ENCODE data around the gene TNFRSF1A.

The TNFRSF1A gene

DNA sequence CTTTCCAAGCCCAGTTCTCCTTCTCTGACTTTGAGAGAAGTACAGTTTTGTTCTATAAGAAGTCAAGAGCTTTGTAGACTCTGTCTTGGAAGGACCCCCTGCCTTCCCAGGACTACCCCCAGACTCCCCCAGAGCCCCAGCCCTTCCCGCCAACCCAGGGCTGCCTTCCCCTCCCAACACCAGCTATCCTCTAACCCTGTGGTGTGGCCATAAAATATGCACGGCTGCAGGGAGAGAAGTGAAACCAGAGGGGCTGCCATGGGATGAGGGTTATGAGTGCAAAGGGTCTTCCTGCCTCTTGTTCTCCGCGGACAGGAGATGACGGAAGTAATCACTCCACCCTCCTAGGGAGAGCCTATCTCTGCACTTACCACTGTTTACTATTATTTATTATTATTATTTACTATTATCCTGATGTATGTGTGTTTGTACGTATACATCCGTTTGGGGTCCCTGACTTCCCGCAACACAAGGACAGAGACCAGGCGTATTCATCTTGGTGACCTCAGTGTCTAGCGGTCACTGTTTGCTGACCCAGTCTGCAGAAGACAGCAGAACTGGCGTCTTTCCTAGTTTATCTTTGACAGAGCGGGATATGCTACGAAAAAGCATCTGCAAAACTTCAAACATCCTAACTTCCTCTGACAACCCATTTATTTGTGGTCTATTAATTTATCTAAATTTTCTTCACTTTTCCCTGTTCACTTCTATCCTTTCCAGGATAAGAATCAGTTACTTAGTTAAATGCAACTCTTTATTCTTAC, 37.0 kb upstream of the TNFRSF1A start:
- ATAC-seq (ENCODE audit: low read depth) (no peak), DNase-seq (ENCODE audit: low spot score in 2 of 2) (no peak)
- Mint-ChIP-seq H3K4me1 (peaks cover 6% of the 10 kb centered on the region), H3K36me3 (no peaks in the 10 kb centered on the region), H3K27me3 (peaks cover 32% of the 10 kb centered on the region), H3K9me3 (no peaks in the 10 kb centered on the region), H3K4me3 (no peak overlapping the region), H3K27ac (no peak overlapping the region)

- H3K4me3 Mint-ChIP-seq = no peak overlapping the region
Measured at GRCh38 chr12:6377667-6377994, 35.8 kb upstream of the TNFRSF1A start.

GRCh38 chr12:6376870-6377666, 35.2 kb upstream of the TNFRSF1A start:
- ATAC-seq (ENCODE audit: low read depth) (no peak), DNase-seq (ENCODE audit: low spot score in 2 of 2) (no peak)
- Mint-ChIP-seq H3K27me3 (peaks cover 34% of the 10 kb centered on the region), H3K36me3 (no peaks in the 10 kb centered on the region), H3K4me1 (peaks cover 6% of the 10 kb centered on the region), H3K27ac (no peak overlapping the region), H3K4me3 (no peak overlapping the region), H3K9me3 (no peaks in the 10 kb centered on the region)

More at GRCh38 chr12:6377667-6377994, 35.8 kb upstream of the TNFRSF1A start:
- ATAC-seq (ENCODE audit: low read depth) (no peak), DNase-seq (ENCODE audit: low spot score in 2 of 2) (no peak)
- H3K9me3 Mint-ChIP-seq = no peaks in the 10 kb centered on the region
- H3K27ac Mint-ChIP-seq = no peak overlapping the region
- H3K4me1 Mint-ChIP-seq = peaks cover 6% of the 10 kb centered on the region
- no peaks in the 10 kb centered on the region for H3K36me3 Mint-ChIP-seq
- H3K27me3 Mint-ChIP-seq = peaks cover 36% of the 10 kb centered on the region

GRCh38 chr12:6376079-6376869, 34.4 kb upstream of the TNFRSF1A start:
- no peak for ATAC-seq (ENCODE audit: low read depth)
- DNase-seq (ENCODE audit: low spot score in 2 of 2) = no peak
- Mint-ChIP-seq H3K4me1 (peaks cover 6% of the 10 kb centered on the region), H3K27me3 (peaks cover 29% of the 10 kb centered on the region), H3K36me3 (no peaks in the 10 kb centered on the region), H3K4me3 (no peak overlapping the region), H3K27ac (no peak overlapping the region), H3K9me3 (no peaks in the 10 kb centered on the region)

- peaks cover 31% of the 10 kb centered on the region for H3K27me3 Mint-ChIP-seq
- DNase-seq (ENCODE audit: low spot score in 2 of 2) (no peak), ATAC-seq (ENCODE audit: low read depth) (no peak)
- peaks cover 6% of the 10 kb centered on the region for H3K4me1 Mint-ChIP-seq
- no peak within 1 kb of the TSS for H3K4me3 Mint-ChIP-seq
- no peaks in the 10 kb centered on the region for H3K36me3 Mint-ChIP-seq
- H3K9me3 Mint-ChIP-seq = no peaks in the 10 kb centered on the region
- H3K27ac Mint-ChIP-seq = no peak within 1 kb of the TSS
Measured at GRCh38 chr12:6375269-6376078, 33.6 kb upstream of the TNFRSF1A start, which contains the start of gene SCNN1A. SCNN1A (minus strand) TSS chr12:6375563; CDS start chr12:6374783, 780 bp downstream.

GRCh38 chr12:6374786-6375160, 32.9 kb upstream of the TNFRSF1A start:
- no peak overlapping the region for H3K27ac Mint-ChIP-seq
- peaks cover 34% of the 10 kb centered on the region for H3K27me3 Mint-ChIP-seq
- DNase-seq (ENCODE audit: low spot score in 2 of 2) (no peak), ATAC-seq (ENCODE audit: low read depth) (no peak)
- H3K4me1 Mint-ChIP-seq = peaks cover 6% of the 10 kb centered on the region
- H3K36me3 Mint-ChIP-seq = no peaks in the 10 kb centered on the region
- no peak overlapping the region for H3K4me3 Mint-ChIP-seq
- H3K9me3 Mint-ChIP-seq = no peaks in the 10 kb centered on the region

DNA sequence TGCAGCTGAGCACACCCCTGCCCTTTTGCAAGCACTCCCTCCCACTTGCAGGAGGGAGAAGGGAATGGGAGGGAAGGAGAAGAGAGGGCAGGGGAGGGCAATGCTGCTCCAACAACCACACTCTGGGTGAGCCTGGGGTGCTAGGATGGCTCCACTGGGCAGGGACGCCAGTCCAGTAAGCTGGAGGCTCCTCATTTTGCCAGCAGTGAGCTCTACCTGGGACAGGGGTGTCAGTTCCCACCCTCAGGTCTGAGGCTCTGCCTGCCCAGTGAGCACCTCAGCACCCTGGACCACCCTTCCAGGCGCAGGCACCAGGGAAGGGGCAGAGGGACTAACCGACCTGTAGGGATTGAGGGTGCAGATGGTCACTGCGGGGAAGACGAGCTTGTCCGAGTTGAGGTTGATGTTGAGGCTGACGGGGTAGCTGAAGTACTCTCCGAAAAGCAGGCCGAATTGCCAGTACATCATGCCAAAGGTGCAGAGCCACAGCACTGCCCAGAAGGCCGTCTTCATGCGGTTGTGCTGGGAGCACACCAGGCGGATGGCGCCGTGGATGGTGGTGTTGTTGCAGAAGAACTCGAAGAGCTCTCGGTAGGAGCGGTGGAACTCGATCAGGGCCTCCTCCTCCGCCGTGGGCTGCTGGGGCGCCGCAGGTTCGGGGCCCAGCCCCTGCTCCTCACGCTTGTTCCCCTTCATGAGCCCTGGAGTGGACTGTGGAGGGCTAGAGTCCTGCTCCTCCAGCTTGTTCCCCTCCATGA, 32.3 kb upstream of the TNFRSF1A start:
- DNase-seq (ENCODE audit: low spot score in 2 of 2) (no peak), ATAC-seq (ENCODE audit: low read depth) (no peak)
- Mint-ChIP-seq H3K9me3 (no peaks in the 10 kb centered on the region), H3K4me3 (no peak overlapping the region), H3K27ac (no peak overlapping the region), H3K27me3 (peaks cover 33% of the 10 kb centered on the region), H3K4me1 (peaks cover 6% of the 10 kb centered on the region), H3K36me3 (no peaks in the 10 kb centered on the region)

DNA sequence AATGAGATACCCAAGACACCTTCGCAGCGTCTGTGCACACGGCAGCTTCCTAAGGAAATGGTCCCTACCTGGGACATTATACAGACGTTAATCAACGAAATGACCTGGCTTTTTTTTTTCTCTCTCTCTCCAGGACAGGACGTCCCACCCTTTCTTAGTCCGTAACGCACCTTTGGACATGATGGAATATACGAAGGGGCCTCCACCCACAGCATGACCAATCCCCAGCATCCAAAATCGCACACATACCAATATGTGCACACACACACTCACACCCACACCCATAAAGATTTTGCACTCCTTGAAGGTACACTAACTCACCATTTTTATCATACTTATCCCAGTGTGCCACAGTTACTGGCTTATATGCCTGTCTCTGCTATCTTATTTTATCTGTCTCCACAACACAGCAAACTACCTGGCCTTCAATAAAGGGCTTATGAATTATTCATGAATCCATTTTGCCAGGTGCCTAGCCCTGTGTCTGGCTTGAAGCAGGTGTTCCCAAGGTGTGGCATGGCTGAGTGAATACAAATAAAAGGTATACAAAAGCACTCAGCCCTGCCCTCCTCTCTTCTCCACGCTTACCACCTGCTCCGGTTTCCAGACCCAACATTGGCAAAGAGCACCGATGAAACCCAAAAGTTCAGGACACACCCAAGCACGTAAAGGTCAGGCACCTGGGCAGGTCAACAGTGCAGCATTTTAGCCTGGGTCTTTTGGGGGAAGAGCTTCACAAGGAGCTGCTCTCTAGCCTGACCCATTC, 31.3 kb upstream of the TNFRSF1A start:
- ATAC-seq (ENCODE audit: low read depth) (no peak), DNase-seq (ENCODE audit: low spot score in 2 of 2) (no peak)
- Mint-ChIP-seq H3K27me3 (peaks cover 31% of the 10 kb centered on the region), H3K27ac (no peak overlapping the region), H3K9me3 (no peaks in the 10 kb centered on the region), H3K4me3 (no peak overlapping the region), H3K36me3 (no peaks in the 10 kb centered on the region), H3K4me1 (peaks cover 6% of the 10 kb centered on the region)

- H3K4me3 Mint-ChIP-seq = no peak overlapping the region
- H3K27me3 Mint-ChIP-seq = peaks cover 31% of the 10 kb centered on the region
- no peak overlapping the region for H3K27ac Mint-ChIP-seq
- ATAC-seq (ENCODE audit: low read depth) = no peak
- no peaks in the 10 kb centered on the region for H3K36me3 Mint-ChIP-seq
- no peak for DNase-seq (ENCODE audit: low spot score in 2 of 2)
- H3K4me1 Mint-ChIP-seq = peaks cover 6% of the 10 kb centered on the region
- no peaks in the 10 kb centered on the region for H3K9me3 Mint-ChIP-seq
Measured at GRCh38 chr12:6372403-6373003, 30.6 kb upstream of the TNFRSF1A start.

DNA sequence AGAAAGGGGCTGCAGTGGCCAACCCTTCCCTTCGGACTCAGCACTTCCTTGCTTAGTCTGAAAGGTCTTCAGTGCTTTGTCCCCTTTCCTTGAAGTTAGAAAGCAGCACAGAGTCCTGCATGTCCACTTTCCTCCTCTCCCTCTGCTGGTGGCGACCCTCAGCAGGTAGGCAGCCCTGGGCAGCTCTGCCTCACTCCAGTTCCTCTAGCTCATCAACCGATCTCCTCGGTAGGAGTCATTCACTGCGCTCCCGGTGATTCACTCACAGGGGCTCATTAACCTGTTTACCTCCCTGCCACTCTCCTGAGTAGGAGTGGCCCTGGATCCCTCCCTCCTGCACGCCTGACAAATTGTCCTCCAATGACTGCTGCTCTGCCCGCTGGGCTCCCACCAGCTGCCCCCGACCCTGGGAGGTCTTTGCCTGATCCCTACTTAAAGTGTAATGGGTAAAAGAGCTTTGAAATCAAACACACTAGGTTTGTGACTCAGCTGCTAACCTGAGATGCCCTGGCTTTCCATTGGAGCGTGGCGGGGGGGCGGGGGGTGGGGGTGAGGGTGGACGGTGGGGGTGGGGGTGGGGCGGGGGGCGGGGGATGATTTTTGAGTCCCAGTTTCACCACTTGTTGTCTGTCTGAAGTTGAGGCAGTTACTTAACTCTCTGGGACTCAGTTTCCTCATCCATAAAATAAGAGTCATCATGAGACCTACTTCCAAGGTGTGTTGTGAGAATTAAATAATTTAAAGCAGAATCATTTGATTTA, 29.3 kb upstream of the TNFRSF1A start:
- Mint-ChIP-seq H3K4me1 (peaks cover 5% of the 10 kb centered on the region), H3K27me3 (peaks cover 27% of the 10 kb centered on the region), H3K27ac (no peak overlapping the region), H3K9me3 (peaks cover 4% of the 10 kb centered on the region), H3K4me3 (no peak overlapping the region), H3K36me3 (no peaks in the 10 kb centered on the region)
- ATAC-seq (ENCODE audit: low read depth) = no peak
- no peak for DNase-seq (ENCODE audit: low spot score in 2 of 2)

DNA sequence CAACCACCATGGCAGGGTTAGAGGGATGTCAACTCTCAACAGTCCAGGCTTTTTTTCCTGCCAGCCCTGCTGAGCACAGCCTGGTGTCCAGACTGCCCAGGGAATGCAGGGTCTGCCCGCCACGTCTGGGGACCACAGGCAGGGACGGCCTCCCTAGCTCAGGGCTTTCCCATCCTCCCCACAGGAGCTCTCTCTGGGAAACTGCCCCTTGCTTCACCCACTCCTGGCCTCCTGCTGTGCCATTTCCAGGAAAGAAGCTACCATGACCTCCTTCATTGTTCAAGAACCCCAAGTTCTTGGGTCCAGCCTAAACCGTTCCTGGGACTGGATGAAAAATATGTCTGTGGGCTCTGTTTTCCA, 28.7 kb upstream of the TNFRSF1A start:
- H3K27ac Mint-ChIP-seq = no peak overlapping the region

More for the DNA sequence above, 28.7 kb upstream of the TNFRSF1A start:
- Mint-ChIP-seq H3K4me1 (peaks cover 5% of the 10 kb centered on the region), H3K4me3 (no peak overlapping the region), H3K9me3 (peaks cover 4% of the 10 kb centered on the region), H3K36me3 (no peaks in the 10 kb centered on the region), H3K27me3 (peaks cover 24% of the 10 kb centered on the region)
- ATAC-seq (ENCODE audit: low read depth) (no peak), DNase-seq (ENCODE audit: low spot score in 2 of 2) (no peak)

Measured in memory B cell (primary cell).